Stimulated activated CD4-positive, alpha-beta T cell treated with anti-CD3 and anti-CD28 coated beads, Interleukin-1b, Interleukin-23, amount 100 ng/mL, for 48 hours (primary cell): Measurements from ENCODE around the gene GSG1L.
"Not testable (repeated sequence)": the region's sequence is repeated elsewhere in the genome, so short reads cannot be mapped to it uniquely, and the experiment has no call there.

Experiments used
- DNase-seq: peaks from one replicate; pipeline ENCODE4 v3.0.0-alpha.2; 2020

GSG1L gene

DNA sequence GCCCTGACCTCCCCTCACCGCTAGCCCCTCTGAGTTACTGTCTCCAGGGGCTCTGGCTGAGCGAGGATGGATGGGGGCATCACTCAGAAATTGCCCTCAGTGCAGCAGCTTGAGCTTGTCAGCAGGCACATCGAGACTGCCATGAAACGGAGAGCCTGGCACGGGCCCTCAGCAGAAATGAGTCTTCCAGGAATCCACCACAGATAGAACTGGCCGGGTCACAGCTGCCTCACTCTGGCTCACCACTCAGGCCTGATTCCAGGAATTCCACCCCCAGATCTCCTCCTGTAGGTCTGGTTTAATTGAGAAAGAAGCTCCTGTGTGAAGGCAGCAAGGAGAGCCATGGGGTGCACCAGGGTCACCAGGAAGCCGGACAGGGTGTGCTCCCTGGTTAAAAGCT lies 85.5 kb downstream of the GSG1L start:
- no peak for DNase-seq

- DNase-seq, result no peak
These were observed 86.5 kb downstream of the GSG1L start for GRCh38 chr16:27976990-27977389.

- DNase-seq, result no peak
These were observed 88.5 kb downstream of the GSG1L start for GRCh38 chr16:27974896-27975540.

- no peak for DNase-seq
These were observed 89.8 kb downstream of the GSG1L start for GRCh38 chr16:27973678-27974077.

DNA sequence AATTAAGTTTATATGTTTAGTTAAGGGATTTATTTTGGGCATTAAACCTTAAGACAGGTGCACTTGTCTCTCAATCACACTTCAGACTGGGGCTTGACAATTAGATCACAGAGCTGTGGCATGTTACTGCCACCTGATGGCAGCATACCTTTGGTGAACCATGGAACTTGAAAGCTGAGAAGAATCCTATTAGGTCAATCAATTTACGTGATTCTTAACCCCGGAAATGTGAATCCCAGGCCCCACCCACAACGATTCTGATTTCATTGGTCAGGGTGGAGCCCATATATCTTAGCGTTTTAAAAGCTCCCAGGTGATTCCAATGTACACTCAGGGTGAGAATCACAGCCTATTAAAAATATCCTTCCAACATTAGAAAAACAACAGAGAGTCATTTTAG lies 91.0 kb downstream of the GSG1L start:
- peak; percentile 39 for DNase-seq

DNA sequence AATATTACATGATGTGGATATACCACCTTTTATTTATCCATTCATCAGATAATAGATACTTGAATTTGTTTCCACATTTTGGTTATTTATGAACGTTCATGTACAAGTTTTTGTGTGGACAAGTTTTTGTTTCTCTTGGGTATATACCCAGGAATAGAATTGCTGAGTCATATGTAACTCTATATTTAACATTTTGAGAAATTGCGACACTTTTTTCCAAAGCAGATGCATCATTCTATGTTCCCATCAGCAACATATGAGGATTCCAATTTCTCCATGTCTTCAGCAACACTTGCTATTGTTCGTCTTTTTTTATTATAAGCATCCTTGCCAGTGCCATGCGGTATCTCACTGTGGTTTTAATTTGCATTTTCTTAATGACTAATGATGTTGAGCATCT lies 93.9 kb downstream of the GSG1L start:
- DNase-seq, result no peak

GRCh38 chr16:27967169-27967568 lies 96.3 kb downstream of the GSG1L start:
- no peak for DNase-seq

DNA sequence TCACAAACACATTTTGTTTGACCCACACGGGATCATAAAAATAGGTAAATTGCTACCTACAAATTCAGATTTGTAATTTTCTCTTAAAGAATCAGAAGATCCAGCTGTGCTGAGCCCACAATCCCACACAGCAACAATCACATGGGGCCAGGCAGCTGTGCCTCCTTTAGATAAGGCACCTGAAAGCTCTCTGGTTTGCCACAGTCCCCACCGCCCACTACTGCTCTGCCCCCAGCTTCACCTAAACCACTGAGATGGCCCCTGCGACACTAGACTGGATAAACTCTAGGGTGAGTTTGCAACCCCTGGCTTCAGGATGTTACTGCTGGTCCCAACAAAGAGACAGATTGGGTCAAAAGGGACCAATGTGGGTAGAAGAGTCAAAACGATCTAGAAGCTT lies 96.8 kb downstream of the GSG1L start:
- no peak for DNase-seq

- DNase-seq, result no peak
These were observed 97.7 kb downstream of the GSG1L start for GRCh38 chr16:27965801-27966200.

GRCh38 chr16:27963471-27963965 lies 100.0 kb downstream of the GSG1L start:
- DNase-seq, result no peak

GRCh38 chr16:27962197-27962596 lies 101.3 kb downstream of the GSG1L start:
- no peak for DNase-seq

GRCh38 chr16:27961296-27961620 lies 102.3 kb downstream of the GSG1L start:
- no peak for DNase-seq

DNA sequence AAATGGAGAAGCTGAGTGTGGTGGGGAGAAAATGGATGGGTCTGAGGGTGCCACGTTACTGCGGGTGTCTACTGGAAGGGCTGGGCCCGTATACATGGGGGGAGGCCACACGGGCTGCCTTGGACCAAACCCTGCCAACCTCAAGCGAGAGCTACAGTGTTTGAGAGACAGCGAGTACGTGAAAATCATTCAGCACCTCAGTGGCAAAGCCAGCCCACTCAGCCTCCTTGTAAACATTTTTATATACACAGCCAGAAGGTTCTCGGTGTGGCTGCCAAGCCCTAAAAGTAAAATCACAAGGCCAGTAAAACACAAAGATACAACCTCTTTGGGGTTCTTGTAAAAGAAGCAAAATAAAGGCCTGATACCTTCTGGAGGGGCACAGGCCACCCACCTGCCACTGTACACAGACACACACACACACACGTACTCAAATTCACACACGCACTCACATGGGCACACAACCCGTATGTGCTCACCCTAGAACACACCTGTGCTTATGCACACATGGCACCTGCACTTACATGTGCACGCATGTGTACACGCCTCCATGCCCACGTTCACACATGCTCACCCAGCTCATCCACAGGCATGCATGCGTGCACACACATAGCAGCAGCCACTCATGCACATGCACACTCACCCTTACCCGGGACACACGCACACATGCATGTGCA lies 102.8 kb downstream of the GSG1L start:
- no peak for DNase-seq

GRCh38 chr16:27959914-27960313 lies 103.6 kb downstream of the GSG1L start:
- DNase-seq, result no peak

GRCh38 chr16:27954191-27954590 lies 109.3 kb downstream of the GSG1L start:
- no peak for DNase-seq

DNA sequence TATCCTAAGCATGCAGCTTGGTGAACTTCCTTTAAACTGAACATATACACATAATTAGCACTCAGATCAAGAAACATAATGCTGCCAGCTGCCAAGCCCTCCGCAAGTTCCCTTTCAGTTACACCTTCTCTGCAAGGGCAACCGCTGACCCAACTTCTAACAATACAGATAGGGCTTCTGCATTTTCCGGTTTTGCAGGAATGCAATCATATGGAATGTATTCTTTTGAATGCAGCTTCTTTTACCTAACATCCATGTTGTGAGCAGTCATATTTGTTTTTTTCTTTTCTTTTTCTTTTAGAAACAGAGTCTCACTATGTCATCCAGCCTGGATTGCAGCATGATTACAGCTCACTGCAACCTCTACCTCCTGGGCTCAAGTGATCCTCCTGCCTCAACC lies 110.7 kb downstream of the GSG1L start:
- DNase-seq, result no peak

- DNase-seq, result no peak
These were observed 111.9 kb downstream of the GSG1L start for GRCh38 chr16:27951489-27952120.

- no peak for DNase-seq
These were observed 113.2 kb downstream of the GSG1L start for GRCh38 chr16:27950206-27950887.

GRCh38 chr16:27947696-27948095 lies 115.8 kb downstream of the GSG1L start:
- no peak for DNase-seq

- DNase-seq, result no peak
These were observed 118.1 kb downstream of the GSG1L start for GRCh38 chr16:27945233-27945973.

GRCh38 chr16:27943766-27944165 lies 119.7 kb downstream of the GSG1L start:
- DNase-seq, result no peak

GRCh38 chr16:27942071-27942470 lies 121.4 kb downstream of the GSG1L start:
- not testable (repeated sequence) for DNase-seq

DNA sequence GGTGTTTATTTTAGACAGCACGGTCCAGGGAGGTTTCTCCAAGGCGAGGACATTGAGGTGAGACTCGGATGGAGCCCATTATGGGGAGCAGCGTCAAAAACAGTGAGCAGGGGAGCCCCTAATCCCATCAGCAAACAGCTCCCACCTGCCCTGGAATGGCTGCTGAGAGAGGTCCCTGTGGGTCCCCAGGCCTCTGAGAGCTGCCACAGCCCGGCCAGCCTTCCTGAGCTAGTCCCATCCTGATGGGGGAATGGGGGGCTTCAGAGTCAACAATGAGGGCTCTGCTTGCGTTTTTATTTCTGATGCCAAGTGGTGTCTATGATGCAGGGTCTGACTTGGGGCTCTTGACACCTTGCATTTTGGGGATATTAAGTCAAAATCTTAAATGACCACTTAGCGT lies 128.4 kb downstream of the GSG1L start:
- DNase-seq, result no peak
